GM21381 (cell line): ENCODE results near the gene SUSD3.
"Not testable (repeated sequence)": the region's sequence is repeated elsewhere in the genome, so short reads cannot be mapped to it uniquely, and the experiment has no call there.

Source experiments
- ATAC-seq: cut with Tn5 transposase; IDR thresholded peaks from one replicate; pipeline ENCODE4 v1.9.1; 2021; ENCODE audit warnings: mild to moderate bottlenecking, moderate library complexity; ENCODE audit not compliant: unreplicated experiment

Gene SUSD3

DNA sequence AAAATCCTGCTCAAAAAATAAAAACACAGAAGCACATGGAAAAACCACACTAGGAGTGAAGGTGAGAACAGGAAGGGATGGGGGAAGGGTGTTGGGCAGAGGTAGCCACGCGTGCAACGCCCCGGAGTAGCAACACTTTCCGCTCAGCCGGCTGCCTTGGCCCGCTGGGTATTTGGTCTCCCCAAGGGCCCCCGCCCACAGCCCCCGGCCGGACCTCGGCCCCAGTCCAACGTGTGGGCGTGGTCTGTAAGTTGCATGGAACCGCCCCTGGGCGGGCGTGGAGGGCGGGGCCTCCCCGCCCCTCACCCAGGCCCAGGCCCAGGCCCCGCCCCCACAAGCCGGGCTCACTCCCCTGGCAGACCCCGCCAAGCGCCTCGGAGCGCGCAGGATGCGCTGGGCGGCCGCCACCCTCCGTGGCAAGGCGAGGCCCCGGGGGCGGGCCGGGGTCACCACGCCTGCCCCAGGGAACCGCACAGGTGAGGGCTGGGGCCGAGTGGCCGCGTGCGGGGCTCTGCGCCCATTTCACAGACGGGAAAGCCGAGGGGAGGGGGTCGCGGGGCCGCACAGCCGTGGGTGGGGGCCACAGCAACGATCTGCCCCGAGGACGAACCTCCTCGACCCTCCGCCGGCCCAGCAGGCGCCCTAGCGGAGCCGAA, at the start of gene SUSD3:
Gene SUSD3, plus strand, starts transcription at position 347 of the 656 bp plus-strand sequence. Its CDS starts 42 bp downstream, at position 389.
- ATAC-seq = peak; percentile 52

DNA sequence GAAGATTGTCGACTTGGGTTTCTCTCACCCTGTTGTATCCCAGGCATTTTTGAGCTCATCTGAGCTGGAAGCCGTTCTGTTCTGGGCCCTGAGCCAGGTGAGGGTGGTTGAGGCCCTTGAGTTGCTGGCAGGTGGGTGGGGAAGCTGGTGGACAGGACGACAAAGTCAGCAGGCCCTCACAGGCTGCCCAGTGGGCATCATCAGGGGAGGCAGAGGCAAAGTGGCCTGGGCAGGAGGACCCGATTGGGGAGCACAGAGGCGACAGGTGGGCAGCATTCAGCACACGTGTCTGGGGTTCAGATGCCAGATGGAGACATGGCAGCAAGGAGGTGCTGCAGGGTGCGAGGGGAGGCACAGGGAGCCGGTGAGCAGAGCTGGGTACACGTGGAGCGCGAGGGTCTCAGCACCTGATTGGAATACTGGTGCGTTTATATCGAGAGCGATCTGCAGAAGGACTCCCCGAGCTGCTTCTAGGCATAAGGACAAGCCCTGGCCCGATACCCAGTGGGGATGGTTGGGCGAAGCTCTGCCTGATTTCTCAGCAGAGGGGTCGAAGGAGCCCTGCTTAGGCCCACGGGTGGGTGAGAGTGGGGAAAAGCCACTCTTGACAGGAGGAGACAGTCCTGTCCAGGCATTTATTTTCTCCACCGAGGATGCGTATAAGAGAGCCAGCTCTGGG, 49.0 kb upstream of the SUSD3 start:
- ATAC-seq = no peak

DNA sequence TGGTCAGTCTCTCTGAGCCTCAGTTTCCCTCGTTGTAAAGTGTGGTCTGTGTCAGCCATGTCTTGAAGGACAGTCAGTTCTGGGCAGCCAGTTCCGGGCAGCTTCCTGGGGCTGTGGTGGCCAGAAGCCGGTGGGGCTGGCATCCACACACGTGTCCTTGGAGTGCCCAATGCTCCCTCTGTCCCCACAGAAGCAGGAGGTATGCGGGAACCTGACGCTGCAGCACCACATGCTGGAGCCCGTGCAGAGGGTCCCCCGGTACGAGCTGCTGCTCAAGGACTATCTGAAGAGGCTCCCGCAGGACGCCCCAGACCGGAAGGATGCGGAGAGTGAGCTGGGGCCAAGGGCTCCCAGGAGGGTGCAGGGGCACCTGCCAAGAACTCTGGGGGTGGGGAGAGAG, 48.4 kb upstream of the SUSD3 start:
- ATAC-seq = no peak

DNA sequence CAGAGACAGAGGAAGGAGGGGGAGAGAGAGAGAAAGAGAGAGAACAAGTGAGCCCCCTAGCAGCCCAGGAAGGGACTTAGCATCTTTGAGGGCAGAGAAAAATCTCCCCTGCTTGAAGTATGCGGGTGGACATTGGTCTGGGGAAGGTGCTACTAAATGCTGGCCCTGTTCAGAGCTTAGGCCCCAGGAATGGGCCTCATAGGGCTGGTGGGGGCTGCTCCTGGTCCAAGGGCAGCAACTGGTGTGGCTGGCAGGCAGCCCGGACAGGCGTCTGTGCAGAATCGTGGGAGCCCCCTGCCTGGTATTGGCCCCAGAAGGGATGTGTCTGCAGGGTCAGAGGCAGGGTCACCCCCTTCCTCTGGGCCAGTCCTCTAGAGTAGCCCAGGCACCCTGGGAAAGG, 47.8 kb upstream of the SUSD3 start:
- ATAC-seq = no peak

DNA sequence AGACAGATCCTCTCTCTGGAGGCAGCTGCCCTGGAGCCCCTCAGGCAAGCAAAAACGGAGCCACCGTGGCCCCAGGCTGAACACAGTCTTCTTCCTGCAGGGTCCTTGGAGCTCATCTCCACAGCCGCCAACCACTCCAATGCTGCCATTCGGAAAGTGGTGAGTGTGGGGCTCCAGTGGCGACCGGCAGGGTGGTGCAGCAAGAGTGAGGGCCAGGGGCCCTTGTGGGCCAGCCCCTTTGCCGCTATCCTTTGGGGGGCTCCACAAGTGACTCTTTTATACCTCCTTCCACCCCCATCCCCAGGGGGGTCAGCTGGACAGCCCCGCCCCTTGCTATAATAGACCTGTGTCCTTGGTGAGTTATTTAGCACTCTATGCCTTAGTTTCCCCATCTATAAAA, 47.4 kb upstream of the SUSD3 start:
- no peak for ATAC-seq

DNA sequence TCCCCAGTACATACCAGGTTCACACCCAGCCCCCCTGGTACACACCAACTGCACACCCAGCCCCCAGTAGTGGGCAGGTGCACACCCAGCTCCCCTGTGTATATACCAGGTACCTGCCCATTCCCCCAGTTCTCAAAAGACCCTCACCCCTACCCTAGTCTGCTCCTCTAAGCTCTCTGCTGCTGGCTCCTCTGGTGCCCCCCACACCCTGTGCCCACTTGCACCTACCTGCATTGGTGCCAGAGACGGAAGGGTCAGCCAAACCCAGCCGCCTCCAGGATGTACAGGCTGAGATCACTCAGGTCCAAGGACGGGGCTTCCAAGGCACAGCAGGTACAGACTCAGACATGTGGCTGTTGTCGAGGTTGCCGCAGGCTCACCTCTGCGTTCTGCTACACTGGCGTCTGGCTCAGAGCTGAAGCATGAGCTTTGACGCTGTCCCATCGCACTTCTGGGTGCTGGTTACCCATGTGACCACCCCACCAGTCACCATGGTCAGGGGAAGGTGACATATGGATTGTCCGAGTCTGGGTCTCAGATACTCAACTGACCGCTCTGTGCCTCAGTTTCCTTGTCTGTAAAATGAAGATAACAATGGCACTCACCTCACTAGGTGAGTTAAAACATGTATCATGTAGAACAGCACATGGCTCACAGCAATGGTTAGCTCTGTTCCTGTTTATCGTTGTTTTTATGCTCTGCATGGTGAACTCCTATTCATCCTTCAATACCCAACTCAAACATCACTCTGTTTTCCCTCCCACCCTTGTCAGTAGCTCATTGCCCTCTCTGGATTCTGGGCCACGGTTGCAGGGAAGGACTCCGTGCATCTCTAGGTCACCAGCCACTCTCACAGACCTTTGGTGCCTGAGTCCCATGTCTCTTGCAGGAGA, 45.3 kb upstream of the SUSD3 start:
- no peak for ATAC-seq

DNA sequence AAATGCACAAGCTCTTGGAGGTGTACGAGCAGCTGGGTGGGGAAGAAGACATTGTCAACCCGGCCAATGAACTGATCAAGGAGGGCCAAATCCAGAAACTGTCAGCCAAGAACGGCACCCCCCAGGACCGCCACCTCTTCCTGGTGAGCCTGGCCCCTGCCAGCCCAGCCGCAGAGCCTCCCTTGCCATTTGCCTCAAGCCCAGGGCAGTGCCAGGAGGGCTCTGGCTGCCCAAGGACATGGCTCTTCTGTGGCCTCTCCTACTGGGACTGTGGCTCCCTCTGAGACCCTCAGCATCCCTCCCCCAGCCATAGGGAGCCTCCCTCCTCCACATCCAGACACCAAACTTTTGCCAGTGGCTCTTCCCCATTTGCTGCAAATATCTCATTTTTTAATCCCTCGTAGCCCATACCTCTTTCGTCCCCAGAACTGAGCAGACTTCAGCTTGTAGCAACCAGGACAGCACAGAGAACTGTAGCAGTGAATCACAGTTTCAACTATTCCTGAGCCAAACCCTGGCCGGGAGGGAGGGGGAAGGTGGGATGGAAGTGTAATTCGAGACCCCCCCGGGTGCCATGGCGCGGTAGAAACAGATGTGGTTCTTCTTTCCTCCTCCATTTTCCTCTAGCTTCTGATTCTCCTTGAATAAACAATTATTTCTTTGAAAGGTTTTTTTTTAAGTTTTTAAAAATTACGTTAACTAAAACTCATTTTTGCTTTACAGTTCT, 44.5 kb upstream of the SUSD3 start:
- no peak for ATAC-seq

DNA sequence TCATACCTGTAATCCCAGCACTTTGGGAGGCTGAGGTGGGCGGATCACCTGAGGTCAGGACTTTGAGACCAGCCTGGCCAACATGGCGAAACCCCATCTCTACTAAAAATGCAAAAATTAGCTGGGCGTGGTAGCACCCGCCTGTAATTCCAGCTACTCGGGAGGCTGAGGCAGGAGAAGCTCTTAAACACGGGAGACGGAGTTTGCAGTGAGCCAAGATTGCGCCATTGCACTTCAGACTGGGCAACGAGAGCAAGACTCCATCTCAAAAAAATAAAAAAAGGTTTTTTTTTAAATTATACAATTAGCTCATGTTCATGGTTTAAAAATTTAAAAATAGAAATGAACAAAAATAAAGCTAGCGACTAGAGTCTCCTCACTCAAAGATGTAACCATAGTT, 43.3 kb upstream of the SUSD3 start:
- not testable (repeated sequence) for ATAC-seq

DNA sequence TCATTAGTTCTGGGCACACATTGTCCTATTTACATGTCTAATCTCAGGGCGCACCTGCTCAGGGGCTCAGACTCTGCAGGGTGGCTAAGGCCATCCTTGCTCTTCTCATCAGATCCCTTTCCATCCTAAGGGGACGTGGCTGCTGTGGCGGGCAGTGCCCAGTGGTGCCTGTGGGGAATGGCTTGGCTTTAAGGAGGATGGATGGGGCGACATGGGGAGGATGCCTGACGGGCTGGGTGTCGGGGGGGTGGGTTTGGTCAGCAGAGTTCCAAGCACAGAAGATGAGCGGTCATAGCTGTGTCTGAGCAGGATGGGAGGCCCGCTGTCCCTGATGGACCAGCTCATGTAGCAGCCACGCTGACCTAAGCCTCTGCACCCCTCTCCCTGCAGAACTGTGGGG, 40.9 kb upstream of the SUSD3 start:
- no peak for ATAC-seq

DNA sequence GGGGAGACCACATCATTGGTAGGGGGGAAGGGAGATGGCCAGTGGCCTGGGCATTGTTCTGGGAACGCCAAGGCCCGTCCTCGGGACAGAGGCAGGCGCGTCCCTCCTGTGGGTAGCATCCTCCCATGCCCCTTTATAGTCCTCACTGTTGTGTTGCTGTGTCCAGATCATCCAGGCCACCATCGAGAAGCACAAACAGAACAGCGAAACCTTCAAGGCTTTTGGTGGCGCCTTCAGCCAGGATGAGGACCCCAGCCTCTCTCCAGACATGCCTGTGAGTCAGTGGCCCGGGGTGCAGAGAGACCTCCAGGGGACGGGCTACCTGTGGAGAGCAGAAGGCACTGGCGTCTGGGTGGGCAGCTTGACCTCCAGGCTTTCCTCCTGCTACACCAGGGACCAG, 38.4 kb upstream of the SUSD3 start:
- no peak for ATAC-seq

DNA sequence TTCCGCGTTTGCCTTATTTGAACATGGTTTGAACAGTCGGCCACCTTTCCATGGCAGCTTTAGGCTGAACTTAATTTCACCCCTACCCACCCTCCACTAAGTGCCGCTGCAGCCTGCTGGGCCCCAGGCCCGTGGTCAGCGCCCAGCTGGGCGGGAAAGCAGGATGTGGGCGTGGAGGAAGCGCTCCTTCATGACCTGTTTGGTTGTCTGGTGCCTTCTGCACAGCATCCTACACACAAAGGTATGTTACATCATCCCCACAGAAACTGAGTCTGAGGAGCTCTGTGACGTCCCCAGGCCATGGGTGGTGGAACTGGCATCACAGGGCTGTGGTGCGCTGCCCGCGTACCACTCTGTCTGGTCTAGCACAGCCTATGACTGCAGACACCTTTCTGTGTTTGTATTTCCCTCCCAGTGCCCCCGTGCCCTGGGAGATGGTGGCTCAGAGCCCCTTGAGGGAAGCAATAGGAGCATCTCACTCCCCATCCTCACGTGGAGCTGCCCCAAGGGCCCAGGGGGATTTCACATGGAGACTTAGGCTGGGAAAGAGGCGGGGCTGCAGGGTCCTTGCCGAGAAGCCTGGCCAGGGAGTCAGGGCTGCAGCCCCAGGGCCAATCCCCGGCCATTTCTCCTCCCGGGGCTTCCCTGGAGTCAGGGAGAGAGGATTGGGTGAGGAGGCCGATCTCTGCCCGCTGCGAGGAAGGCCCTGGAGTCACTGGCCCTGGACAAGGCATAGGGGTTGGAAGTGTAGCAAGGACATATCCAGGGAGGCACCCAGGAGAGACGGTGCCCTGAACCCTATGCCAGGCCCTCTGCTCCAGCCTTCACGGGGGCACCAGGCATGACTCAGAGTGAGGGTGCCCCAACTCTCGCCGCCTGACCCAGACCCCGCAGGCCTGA, 37.5 kb upstream of the SUSD3 start:
- no peak for ATAC-seq

DNA sequence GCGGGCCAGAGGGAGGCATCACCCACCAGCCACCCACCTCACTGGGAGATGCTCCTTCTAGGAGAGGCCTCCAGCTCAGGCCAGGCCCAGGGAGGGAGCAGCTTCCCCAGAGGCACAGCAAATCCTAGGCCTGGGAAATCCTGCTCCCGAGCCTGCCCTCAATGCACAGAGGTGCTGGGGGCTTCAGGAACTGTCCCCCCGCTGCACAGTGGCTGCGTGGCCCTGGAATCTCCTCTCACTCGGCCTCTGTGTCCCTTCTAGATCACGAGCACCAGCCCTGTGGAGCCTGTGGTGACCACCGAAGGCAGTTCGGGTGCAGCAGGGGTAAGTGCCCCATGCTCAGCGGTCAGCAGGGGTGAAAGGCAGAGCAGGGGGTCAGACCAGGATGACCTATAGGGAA, 36.4 kb upstream of the SUSD3 start:
- no peak for ATAC-seq

DNA sequence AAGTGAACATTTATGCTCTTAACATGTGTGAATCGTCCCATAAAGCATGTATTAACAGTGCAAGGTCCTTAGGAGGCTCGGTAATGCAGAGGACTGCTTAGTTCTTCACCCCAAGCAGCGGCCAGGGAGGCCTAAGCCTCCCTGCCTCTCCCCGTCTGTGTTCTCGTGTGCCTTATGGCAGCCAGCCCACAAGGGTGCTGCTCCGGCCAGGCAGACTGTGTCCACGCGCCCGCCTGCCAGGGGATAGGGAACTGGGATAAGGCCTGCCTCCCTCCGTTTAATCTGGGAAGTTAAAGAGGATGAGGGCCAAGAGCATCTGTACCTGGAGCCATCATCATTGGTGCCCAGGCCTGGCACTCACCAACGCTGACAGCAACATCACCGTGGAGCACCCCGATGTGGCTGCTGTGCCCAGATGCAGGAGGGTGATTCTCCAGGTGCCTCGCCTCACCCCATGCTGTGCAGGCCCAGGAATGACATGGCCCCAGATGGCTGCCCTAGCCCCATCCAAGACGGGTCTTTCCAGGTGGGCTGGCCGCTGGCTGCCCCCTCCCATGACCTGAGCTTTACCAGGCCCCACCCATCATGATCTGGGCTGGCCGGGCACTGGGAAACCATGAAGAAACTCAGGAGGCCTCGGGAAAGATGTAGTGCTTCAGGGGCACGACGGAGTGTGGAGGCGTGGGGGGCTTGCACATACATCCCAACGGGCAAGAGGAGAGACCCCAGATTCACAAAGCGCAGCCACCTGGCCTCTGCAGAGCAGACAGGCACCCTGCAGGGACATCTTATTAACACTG, 35.6 kb upstream of the SUSD3 start:
- ATAC-seq = no peak

DNA sequence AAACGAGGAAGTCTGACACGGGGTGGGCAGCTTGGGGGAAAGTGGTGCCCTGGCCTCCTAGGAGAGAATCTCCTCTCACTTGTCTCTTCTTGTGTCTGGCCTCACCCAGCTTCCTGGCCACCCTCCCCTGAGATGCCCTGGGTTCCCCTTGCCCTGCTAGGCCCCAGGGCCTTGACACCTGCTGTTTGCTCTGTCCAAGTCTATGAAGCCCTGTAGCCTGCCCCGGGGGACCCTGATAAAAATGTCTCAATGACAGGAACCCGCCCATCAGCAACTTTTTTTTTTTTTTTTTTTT, 35.0 kb upstream of the SUSD3 start:
- no peak for ATAC-seq

DNA sequence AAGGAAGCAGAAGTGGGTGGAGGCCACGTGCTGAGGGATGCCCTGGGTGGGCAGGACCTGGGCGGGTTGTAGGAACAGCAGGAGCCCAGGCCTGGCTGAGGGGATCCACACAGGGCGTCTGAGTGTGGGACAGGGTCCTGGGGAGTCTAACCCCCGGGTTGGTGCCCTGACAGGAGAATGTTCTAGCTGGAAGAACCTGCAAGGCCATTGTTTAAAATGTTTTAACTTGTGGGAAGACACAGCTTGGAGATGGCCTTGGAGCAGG, 33.9 kb upstream of the SUSD3 start:
- ATAC-seq = no peak

DNA sequence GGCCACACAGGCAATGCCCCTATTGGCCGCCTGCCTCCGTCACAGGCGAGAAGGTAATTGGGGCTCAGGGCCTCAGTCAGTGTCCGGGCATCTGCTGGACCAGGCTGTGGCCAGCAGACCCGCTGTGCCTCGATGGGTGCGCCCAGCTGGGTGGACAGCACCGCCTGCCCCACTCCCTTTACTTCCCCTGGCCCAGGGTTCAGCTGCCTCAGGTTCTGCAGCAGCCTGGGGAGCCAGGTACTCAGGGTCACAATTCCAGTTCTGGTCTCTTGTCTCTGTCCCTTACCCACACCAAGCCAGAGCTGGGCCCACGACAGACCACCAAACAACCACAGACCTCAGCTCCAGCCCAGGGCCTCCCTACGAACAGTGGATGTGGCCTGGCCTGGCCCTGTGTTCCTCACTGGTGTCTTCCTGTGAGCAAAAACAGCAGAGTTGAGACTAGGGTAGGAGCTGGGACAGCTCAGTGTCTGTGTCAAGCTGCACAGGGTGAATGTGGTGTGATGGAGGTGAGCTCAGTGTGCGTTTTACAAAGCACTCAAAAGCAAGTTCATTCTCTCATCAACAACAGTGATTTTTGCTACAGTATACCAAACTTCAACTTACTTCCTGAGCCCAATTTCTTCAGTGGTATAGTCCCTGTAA, 33.4 kb upstream of the SUSD3 start:
- no peak for ATAC-seq

DNA sequence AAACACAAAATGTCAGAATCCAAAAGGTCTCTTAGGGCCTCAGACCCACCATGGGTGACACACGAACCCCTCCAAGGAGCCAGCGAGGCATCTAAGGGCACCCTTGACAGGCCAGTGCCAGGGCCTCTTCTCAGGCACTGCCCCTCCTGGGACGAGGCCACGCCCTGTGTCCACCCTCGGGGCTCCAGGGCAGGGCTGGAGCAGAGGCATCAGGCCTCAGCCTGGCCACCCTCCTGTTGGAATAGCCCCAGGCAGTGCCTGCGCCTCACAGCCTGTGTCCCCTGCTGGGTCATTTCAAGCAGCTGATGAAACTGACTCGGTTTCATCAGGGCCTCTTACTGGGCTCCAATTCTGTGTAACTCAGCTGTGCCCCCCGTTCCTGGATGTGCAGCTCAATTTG, 32.8 kb upstream of the SUSD3 start:
- no peak for ATAC-seq

DNA sequence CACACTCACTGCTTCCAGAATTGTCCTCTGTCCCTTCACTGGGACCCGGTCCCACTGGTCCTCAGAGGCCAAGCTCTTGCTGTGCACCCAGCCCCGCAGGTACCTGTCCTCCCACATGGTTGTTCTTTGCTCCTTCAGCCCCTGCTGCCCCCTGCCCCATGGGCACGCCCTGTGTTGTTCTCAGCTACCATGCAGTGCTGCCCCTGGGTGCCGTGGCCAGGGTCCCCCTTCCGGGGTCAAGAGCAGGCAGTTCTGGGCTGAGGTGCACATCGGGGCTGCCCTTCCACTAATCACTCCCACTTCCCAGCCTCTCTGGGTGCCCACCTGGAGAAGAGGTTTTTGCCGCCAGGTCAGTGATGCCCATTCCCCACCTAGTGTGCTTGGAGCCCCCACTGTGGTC, 31.9 kb upstream of the SUSD3 start:
- no peak for ATAC-seq

DNA sequence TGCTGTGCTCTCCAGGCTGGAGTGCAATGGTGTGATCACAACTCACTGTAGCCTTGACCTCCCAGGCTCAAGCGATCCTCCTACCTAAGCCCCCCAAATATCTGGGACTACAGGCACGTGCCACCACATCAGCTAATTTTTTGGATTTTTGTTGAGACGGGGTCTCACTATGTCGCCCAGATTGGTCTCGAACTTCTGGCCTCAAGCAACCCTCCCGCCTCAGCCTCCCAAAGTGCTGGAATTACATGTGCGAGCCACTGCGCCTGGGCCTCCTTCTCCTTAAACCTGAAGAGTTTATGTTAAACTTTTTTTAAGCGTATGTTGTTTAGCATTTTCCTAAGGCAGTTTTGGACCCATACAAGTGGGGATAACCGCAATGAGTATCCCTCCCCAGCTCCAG, 30.8 kb upstream of the SUSD3 start:
- ATAC-seq = no peak
